DND-41 (cell line): ENCODE measurements around the gene BNC1.

Experiments used
- ATAC-seq: fragments of 200-7000 bp; cut with Tn5 transposase; 3 replicates; pipeline ENCODE4 v1.9.1; 2021; ENCODE audit warnings: low read depth; ENCODE audit not compliant: insufficient read depth
- DNase-seq: peaks from one replicate; pipeline ENCODE4 v3.0.0-alpha.2; 2020
- H2AFZ ChIP-seq: 2 replicates; pipeline ENCODE4 v1.6.0; 2012; ENCODE audit warnings: low read depth, low read length
- H3K27ac ChIP-seq: 2 replicates; pipeline ENCODE4 v1.5.1; 2012; ENCODE audit warnings: low read length, inconsistent platforms
- H3K27me3 ChIP-seq: fragments of 200-600 bp; sonication (generic); 2 replicates; pipeline ENCODE4 v1.6.0; 2012; ENCODE audit warnings: low read length, mild to moderate bottlenecking, inconsistent platforms; ENCODE audit not compliant: insufficient read depth, poor library complexity
- H3K36me3 ChIP-seq: 2 replicates; pipeline ENCODE4 v1.5.1; 2012; ENCODE audit warnings: low read length, inconsistent platforms; ENCODE audit not compliant: insufficient read depth
- H3K4me1 ChIP-seq: 2 replicates; pipeline ENCODE4 v1.5.1; 2012; ENCODE audit warnings: mild to moderate bottlenecking, low read length; ENCODE audit not compliant: insufficient read depth
- H3K4me2 ChIP-seq: 2 replicates; pipeline ENCODE4 v1.6.0; 2012; ENCODE audit warnings: mild to moderate bottlenecking, moderate library complexity, low read length, inconsistent platforms; ENCODE audit not compliant: insufficient read depth
- H3K4me3 ChIP-seq, 2 experiments: fragments of 200-600 bp in 1 of 2; shearing (Covaris generic) in 1 of 2; 2 replicates each; pipeline ENCODE4 v1.5.1; 2012 to 2016; ENCODE audit warnings: inconsistent platforms in 2 of 2, low read length in 2 of 2, mild to moderate bottlenecking in 2 of 2, low read depth in 1 of 2, moderate library complexity in 1 of 2
- H3K79me2 ChIP-seq: 2 replicates; pipeline ENCODE4 v1.6.0; 2012; ENCODE audit warnings: low read length, inconsistent platforms; ENCODE audit not compliant: insufficient read depth
- H3K9ac ChIP-seq: 2 replicates; pipeline ENCODE4 v1.6.0; 2012; ENCODE audit warnings: low read depth, mild to moderate bottlenecking, inconsistent platforms, low read length, moderate library complexity
- H3K9me3 ChIP-seq: 2 replicates; pipeline ENCODE4 v1.5.1; 2012; ENCODE audit warnings: low read length, moderate library complexity, mild to moderate bottlenecking, inconsistent platforms; ENCODE audit not compliant: insufficient read depth, severe bottlenecking
- H4K20me1 ChIP-seq: 2 replicates; pipeline ENCODE4 v1.6.0; 2012; ENCODE audit warnings: low read length; ENCODE audit not compliant: insufficient read depth
- CTCF ChIP-seq: IDR thresholded peaks from 2 replicates; pipeline ENCODE4 v1.5.1; 2012; ENCODE audit warnings: borderline replicate concordance, low read length, moderate library complexity, mild to moderate bottlenecking; ENCODE audit not compliant: poor library complexity, severe bottlenecking; ENCODE audit errors: extremely low read depth
- EZH2 ChIP-seq: IDR thresholded peaks from 3 replicates; pipeline ENCODE4 v1.6.1; 2012; ENCODE audit warnings: borderline replicate concordance, low read depth, mild to moderate bottlenecking, moderate library complexity, low read length, inconsistent platforms; ENCODE audit not compliant: severe bottlenecking

The BNC1 gene

GRCh38 chr15:83283813-83284558 is 478 bp downstream of the BNC1 start:
- no peaks in the 10 kb centered on the region for H4K20me1 ChIP-seq
- H3K27me3 ChIP-seq: peaks cover 10% of the 10 kb centered on the region
- no peaks in the 10 kb centered on the region for H3K36me3 ChIP-seq
- ATAC-seq: no peak
- no peaks in the 10 kb centered on the region for H3K9me3 ChIP-seq
- H3K4me2 ChIP-seq: no peak overlapping the region
- H3K9ac ChIP-seq: no peak overlapping the region
- H3K27ac ChIP-seq: no peak overlapping the region
- TF ChIP-seq CTCF (no peak), EZH2 (no peak)
- no peak for DNase-seq
- no peaks in the 10 kb centered on the region for H3K79me2 ChIP-seq
- H3K4me1 ChIP-seq: no peaks in the 10 kb centered on the region
- H2AFZ ChIP-seq: no peak overlapping the region
- H3K4me3 ChIP-seq: no peak overlapping the region

- H3K4me2 ChIP-seq: no peak overlapping the region
- no peak for DNase-seq
- no peaks in the 10 kb centered on the region for H3K36me3 ChIP-seq
- no peak for ATAC-seq
- TF ChIP-seq EZH2: no peak
- no peak for TF ChIP-seq CTCF
- no peak overlapping the region for H3K27ac ChIP-seq
- no peak overlapping the region for H3K4me3 ChIP-seq
- H2AFZ ChIP-seq: no peak overlapping the region
- no peaks in the 10 kb centered on the region for H4K20me1 ChIP-seq
- no peaks in the 10 kb centered on the region for H3K4me1 ChIP-seq
- no peaks in the 10 kb centered on the region for H3K79me2 ChIP-seq
- peaks cover 12% of the 10 kb centered on the region for H3K27me3 ChIP-seq
- H3K9ac ChIP-seq: no peak overlapping the region
- H3K9me3 ChIP-seq: no peaks in the 10 kb centered on the region
These were observed 1.2 kb downstream of the BNC1 start for GRCh38 chr15:83283138-83283812.

- ATAC-seq: no peak
- no peak for DNase-seq
- no peak overlapping the region for H2AFZ ChIP-seq
These were observed 1.7 kb downstream of the BNC1 start for GRCh38 chr15:83282776-83283137.

More at GRCh38 chr15:83282776-83283137, 1.7 kb downstream of the BNC1 start:
- no peak overlapping the region for H3K9ac ChIP-seq
- no peaks in the 10 kb centered on the region for H4K20me1 ChIP-seq
- no peak overlapping the region for H3K4me3 ChIP-seq
- peaks cover 14% of the 10 kb centered on the region for H3K27me3 ChIP-seq
- H3K4me2 ChIP-seq: no peak overlapping the region
- H3K36me3 ChIP-seq: no peaks in the 10 kb centered on the region
- H3K27ac ChIP-seq: no peak overlapping the region
- H3K9me3 ChIP-seq: no peaks in the 10 kb centered on the region
- no peak for TF ChIP-seq CTCF
- no peak for TF ChIP-seq EZH2
- no peaks in the 10 kb centered on the region for H3K4me1 ChIP-seq
- no peaks in the 10 kb centered on the region for H3K79me2 ChIP-seq
